Prostate gland (tissue), 2 donors: ENCODE measurements around the gene CCNO.

Experiments used
- CTCF ChIP-seq, 4 experiments: fragments of 200-600 bp in 2 of 4; fragments of 450-650 bp in 2 of 4; sonication (generic) in 2 of 4; IDR thresholded peaks; 1 replicate in 3 of 4; 2 replicates in 1 of 4; pipeline ENCODE4 v1.5.1; 2016 to 2019; ENCODE audit warnings: antibody characterized with exemption in 4 of 4, mild to moderate bottlenecking in 2 of 4, moderate library complexity in 2 of 4
- POLR2A ChIP-seq: fragments of 450-650 bp; IDR thresholded peaks from one replicate; pipeline ENCODE4 v1.6.1; 2016; ENCODE audit warnings: antibody characterized with exemption, mild to moderate bottlenecking
- POLR2AphosphoS5 ChIP-seq: sonication (generic); formaldehyde crosslinking; IDR thresholded peaks from one replicate; pipeline ENCODE4 v1.6.1; 2017; ENCODE audit warnings: antibody characterized with exemption

- peak in 3 of 4 experiments; percentile 15 to 59 (median 41) for TF ChIP-seq CTCF (IDR thresholded peaks at IDR 0.05)
- TF ChIP-seq POLR2A: no peak
- no peak for TF ChIP-seq POLR2AphosphoS5
These were observed 7.1 kb downstream of the CCNO start for GRCh38 chr5:55226027-55226933.
